ENCODE data around the gene SUMO1.
"Not testable (repeated sequence)": the region's sequence is repeated elsewhere in the genome, so short reads cannot be mapped to it uniquely, and the experiment has no call there.

The SUMO1 gene

DNA sequence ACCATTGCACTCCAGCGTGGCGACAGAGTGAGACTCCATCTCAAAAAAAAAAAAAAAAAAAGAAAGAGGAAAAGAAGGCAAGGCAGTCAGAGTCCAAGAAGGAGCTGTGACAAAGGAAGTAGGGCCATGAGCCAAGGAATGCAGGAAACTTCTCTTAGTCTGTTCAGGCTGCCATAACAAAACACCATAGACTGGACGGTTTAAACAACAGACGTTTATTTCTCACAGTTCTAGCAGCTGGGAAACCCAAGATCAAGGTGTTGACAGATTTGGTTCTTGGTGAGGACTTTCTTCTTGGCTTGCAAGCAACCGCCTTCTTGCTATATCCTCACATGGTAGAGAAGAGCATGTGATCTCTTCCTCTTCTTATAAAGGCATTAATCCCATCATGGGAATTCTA is 13.1 kb upstream of the SUMO1 start:
- TF ChIP-seq, protein P1, sequence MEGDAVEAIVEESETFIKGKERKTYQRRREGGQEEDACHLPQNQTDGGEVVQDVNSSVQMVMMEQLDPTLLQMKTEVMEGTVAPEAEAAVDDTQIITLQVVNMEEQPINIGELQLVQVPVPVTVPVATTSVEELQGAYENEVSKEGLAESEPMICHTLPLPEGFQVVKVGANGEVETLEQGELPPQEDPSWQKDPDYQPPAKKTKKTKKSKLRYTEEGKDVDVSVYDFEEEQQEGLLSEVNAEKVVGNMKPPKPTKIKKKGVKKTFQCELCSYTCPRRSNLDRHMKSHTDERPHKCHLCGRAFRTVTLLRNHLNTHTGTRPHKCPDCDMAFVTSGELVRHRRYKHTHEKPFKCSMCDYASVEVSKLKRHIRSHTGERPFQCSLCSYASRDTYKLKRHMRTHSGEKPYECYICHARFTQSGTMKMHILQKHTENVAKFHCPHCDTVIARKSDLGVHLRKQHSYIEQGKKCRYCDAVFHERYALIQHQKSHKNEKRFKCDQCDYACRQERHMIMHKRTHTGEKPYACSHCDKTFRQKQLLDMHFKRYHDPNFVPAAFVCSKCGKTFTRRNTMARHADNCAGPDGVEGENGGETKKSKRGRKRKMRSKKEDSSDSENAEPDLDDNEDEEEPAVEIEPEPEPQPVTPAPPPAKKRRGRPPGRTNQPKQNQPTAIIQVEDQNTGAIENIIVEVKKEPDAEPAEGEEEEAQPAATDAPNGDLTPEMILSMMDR (IDR thresholded peaks at IDR 0.05; ENCODE audit: insufficient read depth, low read length, poor library complexity, severe bottlenecking) = no peak
- H3K4me3 ChIP-seq (replicated peaks; ENCODE audit: low read depth, low read length) = no peak overlapping the region
- no peaks in the 10 kb centered on the region for H3K27me3 ChIP-seq (replicated peaks; ENCODE audit: control insufficient read depth, insufficient read depth, low read length)
- no peaks in the 10 kb centered on the region for H3K36me3 ChIP-seq (ENCODE audit: control insufficient read depth, insufficient read depth, low read length)
- no peak for DNase-seq (ENCODE audit: extremely low read depth, insufficient read length)

DNA sequence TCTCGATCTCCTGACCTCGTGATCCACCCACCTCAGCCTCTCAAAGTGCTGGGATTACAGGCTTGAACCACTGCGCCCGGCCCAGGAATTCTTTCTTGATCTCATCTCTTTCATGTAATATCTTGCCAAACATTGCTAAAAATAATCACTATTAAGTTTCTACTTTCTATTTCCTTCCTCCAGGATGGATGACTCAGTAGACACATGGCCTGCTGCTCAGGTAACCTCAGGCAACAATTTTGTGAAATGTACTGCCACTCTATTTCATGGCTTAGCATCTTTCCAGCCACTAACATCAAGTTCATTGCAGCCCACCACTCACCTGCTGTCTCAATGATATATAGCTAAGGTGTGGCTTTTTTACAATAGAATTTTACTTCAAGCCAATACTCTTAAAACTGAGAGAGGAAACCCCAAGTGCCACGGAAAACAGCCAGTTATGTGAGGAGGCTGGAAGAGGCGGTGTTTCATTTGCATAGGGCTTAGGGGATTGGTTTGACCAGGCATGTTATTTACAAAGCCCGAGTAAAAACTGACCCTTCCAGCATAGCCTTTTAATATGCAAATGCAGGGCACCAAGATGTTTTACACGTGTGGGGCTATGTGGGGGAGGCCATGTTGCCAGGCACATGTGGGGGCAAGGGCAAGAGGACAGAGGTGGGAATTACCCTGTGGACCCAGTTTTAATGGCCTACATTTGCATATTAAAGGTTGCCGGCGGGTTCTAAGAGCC is 11.3 kb upstream of the SUMO1 start:
- Histone ChIP-seq H3K4me3 (replicated peaks; ENCODE audit: low read depth, low read length) (no peak overlapping the region), H3K36me3 (ENCODE audit: control insufficient read depth, insufficient read depth, low read length) (no peaks in the 10 kb centered on the region), H3K27me3 (replicated peaks; ENCODE audit: control insufficient read depth, insufficient read depth, low read length) (no peaks in the 10 kb centered on the region)
- TF ChIP-seq, protein P1 (IDR thresholded peaks at IDR 0.05; ENCODE audit: insufficient read depth, low read length, poor library complexity, severe bottlenecking) = no peak
- DNase-seq (ENCODE audit: extremely low read depth, insufficient read length) = no peak

DNA sequence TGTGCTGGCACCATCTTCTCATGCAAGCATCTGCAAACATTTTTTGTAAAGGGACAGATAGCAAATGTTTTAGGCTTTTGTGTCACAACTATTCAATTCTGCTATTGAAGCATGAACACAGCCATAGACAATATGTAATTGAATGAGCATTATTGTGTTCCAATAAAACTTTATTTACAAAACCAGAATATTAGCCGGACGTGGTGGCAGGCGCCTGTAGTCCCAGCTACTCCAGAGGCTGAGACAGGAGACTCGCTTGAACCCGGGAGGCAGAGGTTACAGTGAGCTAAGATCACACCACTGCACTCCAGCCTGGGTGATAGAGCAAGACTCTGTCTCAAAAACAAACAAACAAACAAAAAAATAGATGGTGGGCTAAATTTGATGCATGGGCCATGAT is 9.3 kb upstream of the SUMO1 start:
- not testable (repeated sequence) for H3K27me3 ChIP-seq (replicated peaks; ENCODE audit: control insufficient read depth, insufficient read depth, low read length); H3K4me3 ChIP-seq (replicated peaks; ENCODE audit: low read depth, low read length); H3K36me3 ChIP-seq (ENCODE audit: control insufficient read depth, insufficient read depth, low read length); DNase-seq (ENCODE audit: extremely low read depth, insufficient read length)

DNA sequence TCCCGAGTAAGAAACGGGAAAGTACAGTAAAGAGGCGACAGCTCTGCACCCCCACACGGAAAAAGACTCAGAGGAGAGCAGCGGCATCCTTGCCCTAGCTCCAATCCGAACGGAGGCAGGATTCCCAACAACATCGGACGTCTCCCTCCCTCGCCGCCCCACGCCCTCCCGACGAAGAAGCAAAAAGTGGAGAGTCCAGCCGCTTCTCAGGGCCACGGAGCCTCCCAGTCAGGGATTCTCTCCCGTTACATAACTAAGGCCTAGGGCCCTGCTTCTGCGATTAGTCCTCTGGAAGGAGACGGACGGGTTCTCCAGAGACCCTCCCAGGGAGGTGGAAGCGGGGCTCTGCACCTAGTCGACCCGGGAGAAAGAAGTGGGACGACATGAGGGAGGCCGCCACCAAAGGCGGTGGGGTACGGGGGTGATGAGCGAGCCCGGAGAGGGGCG is 587 bp downstream of the SUMO1 start:
- Histone ChIP-seq H3K4me3 (replicated peaks; ENCODE audit: low read depth, low read length) (peak overlapping the region; percentile 94), H3K27me3 (replicated peaks; ENCODE audit: control insufficient read depth, insufficient read depth, low read length) (no peaks in the 10 kb centered on the region), H3K36me3 (ENCODE audit: control insufficient read depth, insufficient read depth, low read length) (no peaks in the 10 kb centered on the region)
- TF ChIP-seq, protein P1 (IDR thresholded peaks at IDR 0.05; ENCODE audit: insufficient read depth, low read length, poor library complexity, severe bottlenecking) = no peak
- no peak for DNase-seq (ENCODE audit: extremely low read depth, insufficient read length)

DNA sequence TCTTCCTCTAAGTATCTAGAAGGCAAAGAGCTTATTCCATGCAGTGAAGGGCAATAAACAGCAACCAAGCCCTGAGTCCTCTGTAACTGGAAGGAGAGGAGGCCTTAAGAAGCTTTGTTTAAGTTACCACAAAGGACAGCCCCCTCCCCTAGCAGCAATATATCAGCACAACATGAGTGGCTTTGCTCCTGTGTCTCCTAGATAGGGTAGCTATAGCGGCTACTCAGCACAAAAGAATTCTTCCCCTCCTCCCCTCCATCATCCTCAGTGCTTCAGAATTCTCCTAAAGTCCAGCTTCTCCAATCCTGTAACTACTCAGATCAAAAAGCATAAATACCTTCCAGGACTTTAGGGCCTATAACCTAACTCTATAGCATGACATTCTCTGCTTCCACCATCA is 16.5 kb downstream of the SUMO1 start:
- Histone ChIP-seq H3K27me3 (replicated peaks; ENCODE audit: control insufficient read depth, insufficient read depth, low read length) (no peaks in the 10 kb centered on the region), H3K4me3 (replicated peaks; ENCODE audit: low read depth, low read length) (no peak overlapping the region), H3K36me3 (ENCODE audit: control insufficient read depth, insufficient read depth, low read length) (no peaks in the 10 kb centered on the region; the same call in none of the 2 replicates)
- DNase-seq (ENCODE audit: extremely low read depth, insufficient read length) = no peak
- TF ChIP-seq, protein P1 (IDR thresholded peaks at IDR 0.05; ENCODE audit: insufficient read depth, low read length, poor library complexity, severe bottlenecking) = no peak

DNA sequence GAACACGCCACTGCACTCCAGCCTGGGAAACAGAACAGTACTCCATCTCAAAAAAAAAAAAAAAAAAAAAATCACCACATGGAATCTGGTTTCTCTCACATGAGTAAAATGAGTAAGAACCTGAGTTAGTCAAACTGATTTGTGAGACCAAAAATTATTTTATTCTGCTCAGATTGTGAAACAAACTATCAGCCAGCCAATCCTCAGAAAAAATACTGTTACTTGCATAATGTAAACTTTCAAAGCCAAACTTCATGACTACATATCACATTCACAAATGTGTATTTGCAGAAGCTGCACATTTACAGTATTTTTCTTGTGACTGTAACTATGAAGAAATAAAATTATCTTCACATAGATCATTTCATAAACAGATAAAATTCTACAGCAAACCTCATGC is 23.2 kb downstream of the SUMO1 start:
- no peaks in the 10 kb centered on the region; the same call in 1 of the 2 replicates for H3K36me3 ChIP-seq (ENCODE audit: control insufficient read depth, insufficient read depth, low read length)
- no peak overlapping the region for H3K4me3 ChIP-seq (replicated peaks; ENCODE audit: low read depth, low read length)

More for the DNA sequence above, 23.2 kb downstream of the SUMO1 start:
- no peak for DNase-seq (ENCODE audit: extremely low read depth, insufficient read length)
- no peaks in the 10 kb centered on the region for H3K27me3 ChIP-seq (replicated peaks; ENCODE audit: control insufficient read depth, insufficient read depth, low read length)
- TF ChIP-seq, protein P1 (IDR thresholded peaks at IDR 0.05; ENCODE audit: insufficient read depth, low read length, poor library complexity, severe bottlenecking) = no peak
